PC-3 (cell line): Measurements from ENCODE around the gene DHRS3. TPM values are rescaled to one million over a fixed set of nuclear protein-coding genes. Genes with fewer than 3 reads are reported as not detected.

Experiments used
- ATAC-seq: fragments of 200-7000 bp; cut with Tn5 transposase; 2 replicates; pipeline ENCODE4 v1.9.1; 2020; ENCODE audit warnings: mild to moderate bottlenecking, moderate library complexity
- BruUV-seq: library from RNA; stranded (reverse); fragments of 400-500 nt; replicated peaks from 2 replicates; lab custom pipeline; 2021; lab: Mats Ljungman, UMichigan
- CTCF ChIA-PET: fragments of 300-600 bp; sonication (Branson Sonifier 250); formaldehyde crosslinking; loops from one replicate; lab custom pipeline; 2022; ENCODE audit warnings: antibody characterized with exemption; lab: Charles Lee
- POLR2A ChIA-PET: fragments of 300-600 bp; sonication (Branson Sonifier 250); formaldehyde crosslinking; loops from one replicate; lab custom pipeline; 2022; ENCODE audit warnings: antibody characterized with exemption; ENCODE audit not compliant: unreplicated experiment; lab: Charles Lee
- DNase-seq: peaks from one replicate; pipeline ENCODE4 v3.0.0-alpha.2; 2015
- H2AFZ ChIP-seq: fragments of 300-600 bp; sonication (generic); 2 replicates; pipeline ENCODE4 v1.6.0; 2016; ENCODE audit warnings: antibody characterized with exemption, low read length
- H3F3A ChIP-seq: fragments of 300-600 bp; sonication (generic); one replicate; pipeline ENCODE4 v1.6.0; 2017; ENCODE audit warnings: antibody characterized with exemption, low read length, control low read depth, mild to moderate bottlenecking; ENCODE audit not compliant: unreplicated experiment
- H3K27ac ChIP-seq: fragments of 300-600 bp; sonication (generic); 2 replicates; pipeline ENCODE4 v1.5.1; 2016; ENCODE audit warnings: mild to moderate bottlenecking, low read length
- H3K27me3 ChIP-seq: fragments of 300-600 bp; sonication (generic); 2 replicates; pipeline ENCODE4 v1.6.1; 2016; ENCODE audit warnings: low read length, mixed read lengths
- H3K36me3 ChIP-seq: fragments of 300-600 bp; sonication (generic); 2 replicates; pipeline ENCODE4 v1.6.1; 2016; ENCODE audit warnings: low read depth, mixed run types, low read length, mixed read lengths
- H3K4me1 ChIP-seq: fragments of 300-600 bp; sonication (generic); 2 replicates; pipeline ENCODE4 v1.5.1; 2016; ENCODE audit warnings: low read length; ENCODE audit not compliant: insufficient read depth
- H3K4me2 ChIP-seq: fragments of 300-600 bp; sonication (generic); 2 replicates; pipeline ENCODE4 v1.6.0; 2016; ENCODE audit warnings: low read length
- H3K4me3 ChIP-seq: fragments of 300-600 bp; sonication (generic); 2 replicates; pipeline ENCODE4 v1.5.1; 2016; ENCODE audit warnings: mild to moderate bottlenecking, low read length, mixed read lengths
- H3K79me2 ChIP-seq: fragments of 300-600 bp; sonication (generic); 2 replicates; pipeline ENCODE4 v1.6.1; 2017; ENCODE audit warnings: low read length, mixed read lengths
- H3K9ac ChIP-seq: fragments of 300-600 bp; sonication (generic); 2 replicates; pipeline ENCODE4 v1.6.0; 2016; ENCODE audit warnings: mild to moderate bottlenecking, low read length
- H3K9me2 ChIP-seq: fragments of 300-600 bp; sonication (generic); replicated peaks from 2 replicates; pipeline ENCODE4 v1.6.1; 2016; ENCODE audit warnings: mixed run types, low read length, mixed read lengths
- H3K9me3 ChIP-seq: fragments of 300-600 bp; sonication (generic); 2 replicates; pipeline ENCODE4 v1.6.1; 2016; ENCODE audit warnings: low read length, mixed read lengths
- H4K20me1 ChIP-seq: fragments of 300-600 bp; sonication (generic); 2 replicates; pipeline ENCODE4 v1.6.1; 2016; ENCODE audit warnings: low read length, mixed read lengths
- CTCF ChIP-seq: fragments of 300-600 bp; sonication (generic); conservative IDR thresholded peaks from 2 replicates; pipeline ENCODE4 v1.5.1; 2017; ENCODE audit warnings: antibody characterized with exemption, low read depth, mild to moderate bottlenecking, low read length
- EZH2 ChIP-seq: fragments of 300-600 bp; sonication (generic); IDR thresholded peaks from one replicate; pipeline ENCODE4 v1.6.1; 2017; ENCODE audit warnings: antibody characterized with exemption, mild to moderate bottlenecking, low read length; ENCODE audit not compliant: unreplicated experiment
- EZH2phosphoT487 ChIP-seq: fragments of 300-600 bp; sonication (generic); IDR thresholded peaks from 2 replicates; pipeline ENCODE4 v1.6.1; 2018; ENCODE audit warnings: mild to moderate bottlenecking, antibody characterized with exemption, low read length, borderline replicate concordance
- intact Hi-C: fragments of 100-400 bp; cut with micrococcal nuclease; formaldehyde crosslinking; loops from 2 replicates; pipeline ENCODE4 v1.9.0; 2023
- total RNA-seq: library from RNA; depleted of rRNA; stranded (reverse); fragments of >200 nt; gene quantifications from 2 replicates; pipeline ENCODE4 v1.2.3, GENCODE V29; 2014

DHRS3 gene
- total RNA-seq, 1 experiment from 2014 or later, result 105 TPM

- Histone ChIP-seq H3K27ac (no peak overlapping the region), H3K4me2 (no peak overlapping the region), H3K9me3 (no peaks in the 10 kb centered on the region), H3F3A (no peaks in the 10 kb centered on the region), H3K9me2 (no peaks in the 10 kb centered on the region), H3K4me1 (peaks cover 27% of the 10 kb centered on the region), H2AFZ (no peak overlapping the region), H3K9ac (no peak overlapping the region), H3K27me3 (no peaks in the 10 kb centered on the region), H4K20me1 (no peaks in the 10 kb centered on the region; the same call in 1 of the 2 replicates), H3K79me2 (peaks cover 8% of the 10 kb centered on the region; the same call in 1 of the 2 replicates), H3K36me3 (peaks cover 34% of the 10 kb centered on the region), H3K4me3 (no peak overlapping the region)
- TF ChIP-seq EZH2, result no peak
- no peak for TF ChIP-seq EZH2phosphoT487
- TF ChIP-seq CTCF, result no peak
- CTCF ChIA-PET, result no interaction called here
- no TSS peak for BruUV-seq
- ATAC-seq (no peak), DNase-seq (no peak)
- POLR2A ChIA-PET, result no interaction called here
- intact Hi-C loops, result no loop called here
Observed at GRCh38 chr1:12577020-12577419, 41.0 kb downstream of the DHRS3 start.

- POLR2A ChIA-PET, result interaction anchor here (0.6 kb wide), 1 partner anchor 23 kb away, joined by 3 read pairs; no protein-coding TSS in a partner anchor
- no peaks in the 10 kb centered on the region for H3K79me2 ChIP-seq
- H4K20me1 ChIP-seq, result no peaks in the 10 kb centered on the region
- H3K36me3 ChIP-seq, result peaks cover 41% of the 10 kb centered on the region
- H3K9me2 ChIP-seq, result no peaks in the 10 kb centered on the region
- CTCF ChIA-PET, result no interaction called here
- TF ChIP-seq EZH2 (no peak), CTCF (no peak), EZH2phosphoT487 (no peak)
- H3K9me3 ChIP-seq, result no peaks in the 10 kb centered on the region
- no peak for DNase-seq
- intact Hi-C loops, result no loop called here
- no peaks in the 10 kb centered on the region for H3F3A ChIP-seq
- no peak overlapping the region for H2AFZ ChIP-seq
- no TSS peak for BruUV-seq
- H3K4me2 ChIP-seq, result no peak overlapping the region
- H3K27ac ChIP-seq, result peak overlapping the region; percentile 77
- H3K4me1 ChIP-seq, result peaks cover 27% of the 10 kb centered on the region
- H3K9ac ChIP-seq, result peak overlapping the region; percentile 40; the same call in 1 of the 2 replicates
- ATAC-seq, result no peak
- no peaks in the 10 kb centered on the region for H3K27me3 ChIP-seq
- H3K4me3 ChIP-seq, result no peak overlapping the region
Observed at GRCh38 chr1:12574757-12575139, 43.3 kb downstream of the DHRS3 start.

GRCh38 chr1:12573015-12573825 lies 44.8 kb downstream of the DHRS3 start:
- CTCF ChIA-PET, result no interaction called here
- DNase-seq (no peak), ATAC-seq (no peak; the same call in 1 of the 2 replicates)
- POLR2A ChIA-PET, result no interaction called here
- Histone ChIP-seq H4K20me1 (no peaks in the 10 kb centered on the region), H3K79me2 (no peaks in the 10 kb centered on the region), H3F3A (no peaks in the 10 kb centered on the region), H3K27me3 (no peaks in the 10 kb centered on the region), H2AFZ (no peak overlapping the region), H3K27ac (peak overlapping the region; percentile 77), H3K4me1 (peaks cover 27% of the 10 kb centered on the region), H3K36me3 (peaks cover 30% of the 10 kb centered on the region), H3K9me2 (no peaks in the 10 kb centered on the region), H3K4me3 (no peak overlapping the region), H3K4me2 (no peak overlapping the region), H3K9me3 (no peaks in the 10 kb centered on the region), H3K9ac (peak overlapping the region; percentile 15)
- no TSS peak for BruUV-seq
- intact Hi-C loops, result no loop called here
- TF ChIP-seq EZH2phosphoT487 (no peak), CTCF (no peak), EZH2 (no peak)
